HepG2 (cell line): ENCODE data around the gene CHKA. TPM values are rescaled to one million over a fixed set of nuclear protein-coding genes. Genes with fewer than 3 reads are reported as not detected.

Experiments
- ATRX ChIP-seq: sonication (generic); formaldehyde crosslinking; IDR thresholded peaks from 2 replicates; pipeline ENCODE4 v1.4.0; 2020; ENCODE audit warnings: missing genetic modification reagents, borderline replicate concordance
- BRD4 ChIP-seq: sonication (generic); formaldehyde crosslinking; IDR thresholded peaks from 2 replicates; pipeline ENCODE4 v1.4.0; 2020; ENCODE audit warnings: missing genetic modification reagents
- CENPT ChIP-seq: sonication (generic); formaldehyde crosslinking; IDR thresholded peaks from 2 replicates; pipeline ENCODE4 v1.8.0; 2022; ENCODE audit warnings: low read depth, mild to moderate bottlenecking, moderate library complexity, missing genetic modification reagents
- FIP1L1 ChIP-seq: fragments of 200-400 bp; formaldehyde crosslinking; IDR thresholded peaks from 2 replicates; pipeline ENCODE4 v1.6.1; 2018; ENCODE audit warnings: low read depth, mild to moderate bottlenecking, low read length, moderate library complexity, borderline replicate concordance; ENCODE audit not compliant: insufficient read depth
- GATAD1 ChIP-seq: IDR thresholded peaks from 2 replicates; pipeline ENCODE4 v1.6.1; 2016; ENCODE audit warnings: missing genetic modification reagents, missing compliant biosample characterization
- HIVEP1 ChIP-seq: sonication (generic); formaldehyde crosslinking; IDR thresholded peaks from 2 replicates; pipeline ENCODE4 v1.4.0; 2020; ENCODE audit warnings: mild to moderate bottlenecking, missing genetic modification reagents
- RFXAP ChIP-seq: sonication (generic); formaldehyde crosslinking; IDR thresholded peaks from 2 replicates; pipeline ENCODE4 v1.4.0; 2020; ENCODE audit warnings: missing genetic modification reagents, borderline replicate concordance
- SAFB2 ChIP-seq: sonication (generic); formaldehyde crosslinking; IDR thresholded peaks from 2 replicates; pipeline ENCODE4 v1.5.1; 2020; ENCODE audit warnings: missing genetic modification reagents, low read depth, mild to moderate bottlenecking, borderline replicate concordance
- STAT5B ChIP-seq: sonication (generic); formaldehyde crosslinking; IDR thresholded peaks from 2 replicates; pipeline ENCODE4 v1.4.0; 2020; ENCODE audit warnings: missing genetic modification reagents
- TOE1 ChIP-seq: sonication (generic); formaldehyde crosslinking; IDR thresholded peaks from 2 replicates; pipeline ENCODE4 v1.4.0; 2020; ENCODE audit warnings: mild to moderate bottlenecking, missing genetic modification reagents
- ZNF34 ChIP-seq: sonication (generic); formaldehyde crosslinking; IDR thresholded peaks from 2 replicates; pipeline ENCODE4 v1.4.0; 2020; ENCODE audit warnings: mild to moderate bottlenecking, missing genetic modification reagents, borderline replicate concordance
- ZNF382 ChIP-seq: sonication (generic); formaldehyde crosslinking; IDR thresholded peaks from 2 replicates; pipeline ENCODE4 v1.5.0; 2020; ENCODE audit warnings: missing genetic modification reagents, mild to moderate bottlenecking, borderline replicate concordance
- ZNF512 ChIP-seq: sonication (generic); formaldehyde crosslinking; IDR thresholded peaks from 2 replicates; pipeline ENCODE4 v1.4.0; 2020; ENCODE audit warnings: mild to moderate bottlenecking, missing genetic modification reagents
- ZNF546 ChIP-seq: sonication (generic); formaldehyde crosslinking; conservative IDR thresholded peaks from 2 replicates; pipeline ENCODE4 v1.8.1; 2023; ENCODE audit warnings: mild to moderate bottlenecking, missing genetic modification reagents
- ZNF576 ChIP-seq: sonication (generic); formaldehyde crosslinking; IDR thresholded peaks from 2 replicates; pipeline ENCODE4 v1.4.0; 2020; ENCODE audit warnings: mild to moderate bottlenecking, missing genetic modification reagents
- ZNF740 ChIP-seq: sonication (generic); formaldehyde crosslinking; IDR thresholded peaks from 2 replicates; pipeline ENCODE4 v1.4.0; 2020; ENCODE audit warnings: missing genetic modification reagents
- ZNF775 ChIP-seq: sonication (generic); formaldehyde crosslinking; IDR thresholded peaks from 2 replicates; pipeline ENCODE4 v1.4.0; 2020; ENCODE audit warnings: missing genetic modification reagents, mild to moderate bottlenecking, moderate library complexity, borderline replicate concordance
- ZZZ3 ChIP-seq: sonication (generic); formaldehyde crosslinking; IDR thresholded peaks from 2 replicates; pipeline ENCODE4 v1.4.0; 2020; ENCODE audit warnings: missing genetic modification reagents, mild to moderate bottlenecking, borderline replicate concordance
- polyA plus RNA-seq, 8 experiments: library from polyadenylated mRNA; depleted of rRNA in 3 of 8; stranded (reverse) in 7 of 8; unstranded in 1 of 8; fragments of >200 nt; fragmentation: Illumina TruSeq in 4 of 8; extraction: Trizol in 4 of 8; gene quantifications; 2 replicates each; pipeline versions ENCODE4 v1.2.1 to v1.2.3, GENCODE V29; 2011 to 2016; ENCODE audit warnings: low read depth in 4 of 8, missing spikeins in 1 of 8, mixed read lengths in 1 of 8; ENCODE audit not compliant: insufficient read depth in 1 of 8
- total RNA-seq, 5 experiments: library from RNA; depleted of rRNA; stranded (reverse); fragments of >200 nt; fragmentation: Illumina TruSeq; extraction: Trizol; gene quantifications; 2 replicates each; pipeline ENCODE4 v1.2.3, GENCODE V29; 2016; ENCODE audit warnings: low read depth in 1 of 5
- TF ChIP-seq, protein P1 (sequence below): sonication (generic); formaldehyde crosslinking; conservative IDR thresholded peaks from 2 replicates; pipeline ENCODE4 v1.8.0; 2022; ENCODE audit warnings: mild to moderate bottlenecking, moderate library complexity, missing genetic modification reagents
- TF ChIP-seq, protein P2 (sequence below): sonication (generic); formaldehyde crosslinking; IDR thresholded peaks from 2 replicates; pipeline ENCODE4 v1.4.0; 2020; ENCODE audit warnings: low read depth, mild to moderate bottlenecking, missing genetic modification reagents
- TF ChIP-seq, protein P3 (sequence below): sonication (generic); formaldehyde crosslinking; IDR thresholded peaks from 2 replicates; pipeline ENCODE4 v1.5.1; 2020; ENCODE audit warnings: mild to moderate bottlenecking, missing genetic modification reagents, moderate library complexity

Gene CHKA
- total and polyA plus RNA-seq, 2 of the 13 experiments (the other 11 are each of a cell fraction or from before 2014, with no cell fraction given) = 71.6 to 92.7 TPM

DNA sequence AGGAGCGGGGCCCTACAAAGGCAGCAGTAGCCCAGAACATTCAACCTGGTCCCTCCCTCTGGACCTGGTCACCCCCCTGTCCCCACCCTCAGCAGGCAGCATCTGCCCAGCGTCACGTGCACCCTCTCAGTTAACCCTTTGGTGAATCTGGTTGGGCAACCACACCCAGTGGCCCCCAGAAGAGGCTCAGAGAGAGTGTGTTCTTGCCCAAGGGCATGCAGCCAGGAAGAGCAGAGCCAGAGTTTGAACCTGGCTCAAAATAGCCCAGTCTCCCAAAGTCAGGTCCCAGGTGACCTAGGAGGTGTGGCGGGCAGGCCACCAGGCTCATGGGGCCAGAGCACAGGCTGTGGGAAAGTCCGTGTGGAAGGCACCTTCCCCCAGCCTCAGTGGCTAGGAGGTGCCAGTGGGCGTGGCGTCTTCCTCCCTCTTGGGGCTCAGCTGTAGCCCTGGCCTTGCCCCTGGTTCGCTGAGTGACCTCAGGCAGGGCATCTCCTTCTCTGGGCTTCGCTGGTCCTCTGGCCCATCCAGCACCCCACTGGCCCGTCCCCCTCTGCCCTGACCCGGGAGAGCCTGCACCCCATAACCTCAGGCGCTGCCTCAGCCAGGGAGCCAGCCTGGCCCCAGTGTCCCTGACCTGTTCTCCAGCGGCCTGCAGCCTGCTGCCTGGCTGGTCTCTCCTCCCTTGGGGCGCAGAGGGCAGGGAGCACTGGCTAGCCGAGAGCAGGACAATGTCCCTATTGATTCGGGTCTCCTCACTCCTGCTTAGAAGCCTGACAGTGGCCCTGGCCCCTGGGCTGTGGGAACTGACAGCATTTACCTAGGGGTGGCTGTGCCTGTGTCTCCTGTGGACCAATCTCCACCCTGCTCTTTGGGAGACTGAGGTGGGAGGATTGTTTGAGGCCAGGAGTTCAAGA, 104.0 kb downstream of the CHKA start (continued):
- TF ChIP-seq, protein P1, sequence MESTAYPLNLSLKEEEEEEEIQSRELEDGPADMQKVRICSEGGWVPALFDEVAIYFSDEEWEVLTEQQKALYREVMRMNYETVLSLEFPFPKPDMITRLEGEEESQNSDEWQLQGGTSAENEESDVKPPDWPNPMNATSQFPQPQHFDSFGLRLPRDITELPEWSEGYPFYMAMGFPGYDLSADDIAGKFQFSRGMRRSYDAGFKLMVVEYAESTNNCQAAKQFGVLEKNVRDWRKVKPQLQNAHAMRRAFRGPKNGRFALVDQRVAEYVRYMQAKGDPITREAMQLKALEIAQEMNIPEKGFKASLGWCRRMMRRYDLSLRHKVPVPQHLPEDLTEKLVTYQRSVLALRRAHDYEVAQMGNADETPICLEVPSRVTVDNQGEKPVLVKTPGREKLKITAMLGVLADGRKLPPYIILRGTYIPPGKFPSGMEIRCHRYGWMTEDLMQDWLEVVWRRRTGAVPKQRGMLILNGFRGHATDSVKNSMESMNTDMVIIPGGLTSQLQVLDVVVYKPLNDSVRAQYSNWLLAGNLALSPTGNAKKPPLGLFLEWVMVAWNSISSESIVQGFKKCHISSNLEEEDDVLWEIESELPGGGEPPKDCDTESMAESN (CRISPR knock-in tag) = no peak
- TF ChIP-seq ZNF576 (CRISPR knock-in tag) = 0 out of 2 replicates have a peak, but pooled peaks have one; percentile 44
- TF ChIP-seq RFXAP (CRISPR knock-in tag) = peak; percentile 52; the same call in 1 of the 2 replicates
- TF ChIP-seq SAFB2 (CRISPR knock-in tag) = no peak; the same call in 1 of the 2 replicates
- TF ChIP-seq TOE1 (CRISPR knock-in tag) = peak; percentile 25; the same call in 1 of the 2 replicates
- no peak for TF ChIP-seq STAT5B (CRISPR knock-in tag)
- no peak for TF ChIP-seq CENPT (CRISPR knock-in tag)
- TF ChIP-seq, protein P2, sequence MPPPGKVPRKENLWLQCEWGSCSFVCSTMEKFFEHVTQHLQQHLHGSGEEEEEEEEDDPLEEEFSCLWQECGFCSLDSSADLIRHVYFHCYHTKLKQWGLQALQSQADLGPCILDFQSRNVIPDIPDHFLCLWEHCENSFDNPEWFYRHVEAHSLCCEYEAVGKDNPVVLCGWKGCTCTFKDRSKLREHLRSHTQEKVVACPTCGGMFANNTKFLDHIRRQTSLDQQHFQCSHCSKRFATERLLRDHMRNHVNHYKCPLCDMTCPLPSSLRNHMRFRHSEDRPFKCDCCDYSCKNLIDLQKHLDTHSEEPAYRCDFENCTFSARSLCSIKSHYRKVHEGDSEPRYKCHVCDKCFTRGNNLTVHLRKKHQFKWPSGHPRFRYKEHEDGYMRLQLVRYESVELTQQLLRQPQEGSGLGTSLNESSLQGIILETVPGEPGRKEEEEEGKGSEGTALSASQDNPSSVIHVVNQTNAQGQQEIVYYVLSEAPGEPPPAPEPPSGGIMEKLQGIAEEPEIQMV (CRISPR knock-in tag) = no peak; the same call in 1 of the 2 replicates
- no peak for TF ChIP-seq ZNF382 (CRISPR knock-in tag)
- TF ChIP-seq, protein P3, sequence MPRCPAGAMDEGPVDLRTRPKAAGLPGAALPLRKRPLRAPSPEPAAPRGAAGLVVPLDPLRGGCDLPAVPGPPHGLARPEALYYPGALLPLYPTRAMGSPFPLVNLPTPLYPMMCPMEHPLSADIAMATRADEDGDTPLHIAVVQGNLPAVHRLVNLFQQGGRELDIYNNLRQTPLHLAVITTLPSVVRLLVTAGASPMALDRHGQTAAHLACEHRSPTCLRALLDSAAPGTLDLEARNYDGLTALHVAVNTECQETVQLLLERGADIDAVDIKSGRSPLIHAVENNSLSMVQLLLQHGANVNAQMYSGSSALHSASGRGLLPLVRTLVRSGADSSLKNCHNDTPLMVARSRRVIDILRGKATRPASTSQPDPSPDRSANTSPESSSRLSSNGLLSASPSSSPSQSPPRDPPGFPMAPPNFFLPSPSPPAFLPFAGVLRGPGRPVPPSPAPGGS (CRISPR knock-in tag) = no peak
- peak; percentile 57 for TF ChIP-seq HIVEP1 (CRISPR knock-in tag)
- TF ChIP-seq FIP1L1 = no peak
- TF ChIP-seq ZNF34 (CRISPR knock-in tag) = no peak
- no peak for TF ChIP-seq ZNF546 (CRISPR knock-in tag)
- no peak for TF ChIP-seq GATAD1 (CRISPR knock-in tag)
- no peak for TF ChIP-seq ZNF775 (CRISPR knock-in tag)
- TF ChIP-seq ZNF740 (CRISPR knock-in tag) = peak; percentile 32; the same call in 1 of the 2 replicates
- no peak for TF ChIP-seq ZZZ3 (CRISPR knock-in tag)
- no peak for TF ChIP-seq ATRX
- TF ChIP-seq ZNF512 (CRISPR knock-in tag) = no peak
- TF ChIP-seq BRD4 = peak; percentile 18; the same call in 1 of the 2 replicates
